SU-DHL-6 (cell line): ENCODE measurements around the gene SKA3.
A peak's percentile ranks its signal among the peaks of the same experiment; 100 is the strongest.
"Not testable (repeated sequence)": the region's sequence is repeated elsewhere in the genome, so short reads cannot be mapped to it uniquely, and the experiment has no call there.

ENCODE experiments used
- H2AFZ ChIP-seq: fragments of 200-600 bp; sonication (generic); 2 replicates; pipeline ENCODE4 v1.6.1; 2014; ENCODE audit warnings: low read depth, mild to moderate bottlenecking, moderate library complexity, mixed read lengths, antibody characterized with exemption, low read length; ENCODE audit not compliant: severe bottlenecking
- H3F3A ChIP-seq: fragments of 200-600 bp; shearing (Covaris generic); 2 replicates; pipeline ENCODE4 v1.6.0; 2016; ENCODE audit warnings: antibody characterized with exemption, mild to moderate bottlenecking; ENCODE audit not compliant: insufficient read depth
- H3K27ac ChIP-seq: fragments of 200-600 bp; sonication (generic); 2 replicates; pipeline ENCODE4 v1.5.1; 2016; ENCODE audit warnings: low read depth, mild to moderate bottlenecking, low read length, moderate library complexity, mixed read lengths
- H3K27me3 ChIP-seq: fragments of 200-600 bp; sonication (generic), shearing (Covaris generic); 2 replicates; pipeline ENCODE4 v1.6.0; 2014; ENCODE audit warnings: mild to moderate bottlenecking, low read length
- H3K36me3 ChIP-seq: fragments of 200-600 bp; sonication (generic); 2 replicates; pipeline ENCODE4 v1.6.1; 2014; ENCODE audit warnings: mild to moderate bottlenecking, low read length, mixed read lengths
- H3K4me2 ChIP-seq: fragments of 300-600, 200-600 bp; shearing (Covaris generic), sonication (generic); 2 replicates; pipeline ENCODE4 v1.6.0; 2014; ENCODE audit warnings: low read length, low read depth, mild to moderate bottlenecking; ENCODE audit not compliant: poor library complexity, severe bottlenecking
- H3K4me3 ChIP-seq: fragments of 200-600 bp; sonication (generic); 2 replicates; pipeline ENCODE4 v1.5.1; 2014; ENCODE audit warnings: antibody characterized with exemption, low read length, mild to moderate bottlenecking, mixed read lengths; ENCODE audit not compliant: insufficient read depth, poor library complexity, severe bottlenecking
- H3K79me2 ChIP-seq: fragments of 200-600 bp; sonication (generic); 2 replicates; pipeline ENCODE4 v1.6.1; 2014; ENCODE audit warnings: mild to moderate bottlenecking, low read length, moderate library complexity; ENCODE audit not compliant: insufficient read depth
- H3K9ac ChIP-seq: fragments of 200-600 bp; sonication (generic); 2 replicates; pipeline ENCODE4 v1.7.0; 2014; ENCODE audit warnings: mild to moderate bottlenecking, low read length
- H3K9me2 ChIP-seq: fragments of 200-600 bp; sonication (generic); replicated peaks from 2 replicates; pipeline ENCODE4 v1.6.1; 2014; ENCODE audit warnings: low read length; ENCODE audit not compliant: insufficient read depth
- H3K9me3 ChIP-seq: fragments of 200-600 bp; sonication (generic); 2 replicates; pipeline ENCODE4 v1.6.1; 2014; ENCODE audit warnings: low read length, mixed read lengths; ENCODE audit not compliant: insufficient read depth
- H4K20me1 ChIP-seq: fragments of 200-600 bp; sonication (generic); 2 replicates; pipeline ENCODE4 v1.6.1; 2014; ENCODE audit warnings: low read depth, mild to moderate bottlenecking, antibody characterized with exemption, low read length, moderate library complexity, mixed read lengths
- CTCF ChIP-seq: fragments of 200-600 bp; sonication (generic); IDR thresholded peaks from one replicate; pipeline ENCODE4 v1.5.1; 2017; ENCODE audit warnings: antibody characterized with exemption, mild to moderate bottlenecking, low read length, moderate library complexity; ENCODE audit not compliant: insufficient read depth, poor library complexity, severe bottlenecking
- EZH2phosphoT487 ChIP-seq: fragments of 200-600 bp; sonication (generic), shearing (Covaris generic); conservative IDR thresholded peaks from 2 replicates; pipeline ENCODE4 v1.6.1; 2018; ENCODE audit warnings: mild to moderate bottlenecking, antibody characterized with exemption, low read length, moderate library complexity, mixed read lengths

The SKA3 gene

GRCh38 chr13:21175656-21176214 is 617 bp downstream of the SKA3 start:
- Histone ChIP-seq H4K20me1 (peaks cover 11% of the 10 kb centered on the region; the same call in 1 of the 2 replicates), H2AFZ (peak overlapping the region; percentile 66), H3K27ac (peak overlapping the region; percentile 82), H3K9me3 (no peaks in the 10 kb centered on the region), H3K9ac (peak overlapping the region; percentile 85), H3K4me3 (peak overlapping the region; percentile 69), H3F3A (peaks cover 16% of the 10 kb centered on the region), H3K27me3 (no peaks in the 10 kb centered on the region), H3K36me3 (peaks cover 13% of the 10 kb centered on the region), H3K9me2 (no peaks in the 10 kb centered on the region), H3K79me2 (peaks cover 70% of the 10 kb centered on the region), H3K4me2 (peak overlapping the region; percentile 92)
- TF ChIP-seq EZH2phosphoT487 (no peak), CTCF (no peak)

DNA sequence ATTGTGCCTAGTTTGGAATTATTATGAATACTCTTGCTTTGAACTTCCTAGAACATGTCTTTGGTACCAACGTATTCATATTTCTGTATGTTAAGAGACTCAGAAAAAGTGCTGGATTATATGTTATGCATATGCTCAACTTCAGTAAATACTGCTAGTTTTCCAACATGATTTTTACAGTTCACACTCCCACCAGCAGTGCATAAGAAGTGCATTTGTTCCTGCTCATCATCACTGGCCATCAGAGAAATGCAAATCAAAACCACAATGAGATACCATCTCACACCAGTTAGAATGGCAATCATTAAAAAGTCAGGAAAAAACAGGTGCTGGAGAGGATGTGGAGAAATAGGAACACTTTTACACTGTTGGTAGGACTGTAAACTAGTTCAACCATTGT is 2.6 kb downstream of the SKA3 start:
- H3K79me2 ChIP-seq: peaks cover 82% of the 10 kb centered on the region
- H4K20me1 ChIP-seq: peaks cover 11% of the 10 kb centered on the region; the same call in 1 of the 2 replicates
- not testable (repeated sequence) for H3K27me3 ChIP-seq, H2AFZ ChIP-seq, H3K4me2 ChIP-seq, H3F3A ChIP-seq, H3K27ac ChIP-seq, H3K9me2 ChIP-seq, H3K9ac ChIP-seq, H3K9me3 ChIP-seq, H3K4me3 ChIP-seq
- H3K36me3 ChIP-seq: peaks cover 18% of the 10 kb centered on the region

- Histone ChIP-seq H3K9me2 (no peaks in the 10 kb centered on the region), H3K36me3 (peaks cover 28% of the 10 kb centered on the region), H4K20me1 (peaks cover 11% of the 10 kb centered on the region; the same call in 1 of the 2 replicates), H3K79me2 (peaks cover 66% of the 10 kb centered on the region), H3K27ac (no peak overlapping the region), H2AFZ (no peak overlapping the region), H3K4me2 (no peak overlapping the region), H3K27me3 (no peaks in the 10 kb centered on the region), H3K9me3 (no peaks in the 10 kb centered on the region), H3F3A (peaks cover 8% of the 10 kb centered on the region; the same call in 1 of the 2 replicates), H3K9ac (no peak overlapping the region), H3K4me3 (no peak overlapping the region)
- TF ChIP-seq CTCF: no peak
- TF ChIP-seq EZH2phosphoT487: no peak
Measured at GRCh38 chr13:21171420-21171819, 4.9 kb downstream of the SKA3 start.

DNA sequence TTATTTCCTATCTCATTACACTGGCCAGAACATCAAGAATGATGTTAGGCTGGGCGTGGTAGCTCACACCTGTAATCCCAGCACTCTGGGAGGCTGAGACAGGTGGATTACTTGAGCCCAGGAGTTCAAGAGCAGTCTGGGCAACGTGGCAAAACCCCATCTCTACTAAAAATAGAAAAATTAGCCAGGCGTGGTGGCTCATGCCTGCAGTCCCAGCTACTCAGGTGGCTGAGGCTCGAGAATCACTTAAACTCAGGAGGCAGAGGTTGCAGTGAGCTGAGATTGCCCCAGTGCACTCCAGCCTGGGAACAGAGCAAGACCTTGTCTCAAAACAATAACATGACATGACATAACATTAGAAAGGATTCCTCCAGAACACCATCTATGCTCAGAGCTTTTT is 10.7 kb downstream of the SKA3 start:
- H3K27ac ChIP-seq, H3K9me3 ChIP-seq, H2AFZ ChIP-seq, H3K9ac ChIP-seq, H3K27me3 ChIP-seq, H4K20me1 ChIP-seq, H3F3A ChIP-seq, H3K4me2 ChIP-seq, H3K4me3 ChIP-seq, H3K9me2 ChIP-seq: not testable (repeated sequence)
- Histone ChIP-seq H3K36me3 (peaks cover 29% of the 10 kb centered on the region), H3K79me2 (peaks cover 13% of the 10 kb centered on the region; the same call in 1 of the 2 replicates)
